HuH-7.5 (cell line): Measurements from ENCODE around the gene UBE2J1.

Experiments
- DNase-seq: peaks from one replicate; pipeline ENCODE4 v3.0.0; 2011; ENCODE audit warnings: low spot score

The UBE2J1 gene

DNA sequence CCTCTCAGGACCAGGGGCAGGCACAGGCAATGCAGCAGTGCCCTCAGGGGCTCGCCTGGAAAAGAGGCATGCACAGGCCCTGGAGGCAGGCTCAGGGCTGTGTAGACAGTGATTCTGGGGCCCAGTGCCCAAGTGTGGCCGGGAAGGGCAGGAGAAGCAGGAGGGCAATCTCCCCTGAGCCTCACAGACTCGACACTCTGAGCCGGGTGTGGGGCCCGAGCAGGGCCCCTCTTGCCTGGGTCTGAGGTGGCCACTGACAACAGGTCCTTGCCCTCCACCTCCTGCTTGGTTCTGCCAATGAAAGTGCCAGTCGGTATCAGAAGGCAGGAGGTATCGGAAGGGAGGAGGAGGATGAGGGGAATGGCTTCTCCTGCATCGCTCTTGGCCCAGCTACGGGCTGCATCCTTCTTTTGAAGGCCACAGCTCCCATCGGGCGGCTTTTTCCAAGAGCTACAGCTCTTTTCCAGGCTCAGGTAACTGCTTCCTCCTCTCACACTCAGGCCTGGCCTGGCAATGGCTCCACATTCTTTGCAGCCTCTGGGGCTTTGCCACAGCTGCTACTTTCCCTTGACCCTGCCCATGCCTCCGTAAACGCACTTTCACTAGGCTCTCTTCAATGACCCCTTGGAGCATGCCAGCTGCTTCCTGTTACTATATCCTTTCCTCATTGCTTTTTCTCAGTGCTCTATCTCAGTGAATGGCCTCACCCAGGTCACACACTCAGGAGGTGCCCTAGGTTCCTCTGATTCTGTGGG is 61.9 kb downstream of the UBE2J1 start:
- DNase-seq, result no peak

GRCh38 chr6:89289710-89290109 is 62.8 kb downstream of the UBE2J1 start:
- no peak for DNase-seq

DNA sequence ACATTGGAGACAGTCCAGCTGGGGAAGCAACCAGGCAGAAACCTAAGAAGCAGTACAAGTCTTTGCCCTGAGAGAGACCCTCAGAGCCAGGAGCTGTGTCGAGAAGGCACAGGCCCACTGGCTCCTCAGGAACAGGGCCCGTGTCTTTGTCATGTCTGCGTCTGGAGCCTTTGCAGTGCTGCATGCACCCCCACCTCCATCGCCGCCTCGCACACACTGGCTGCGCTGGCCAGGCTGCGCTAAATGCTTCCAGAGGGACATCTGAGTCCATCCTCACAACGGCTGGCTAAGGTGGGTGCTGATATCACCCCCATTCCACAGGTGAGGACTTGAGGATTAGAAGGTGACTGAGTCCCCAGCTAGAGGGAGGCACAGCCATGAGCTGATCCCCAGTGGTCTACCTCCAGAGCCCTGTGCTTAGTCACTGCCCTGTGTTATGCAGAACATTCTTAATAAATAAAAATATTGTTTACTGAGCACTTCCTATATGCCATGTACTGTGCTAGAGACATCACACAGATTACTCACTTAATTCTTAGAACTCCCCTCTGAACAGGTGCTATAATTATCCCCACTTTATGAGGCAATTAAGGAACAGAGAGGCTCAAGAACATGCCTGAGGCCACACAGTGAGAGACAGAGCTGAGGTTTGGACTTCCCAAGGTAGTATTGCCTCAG is 65.0 kb downstream of the UBE2J1 start:
- no peak for DNase-seq

DNA sequence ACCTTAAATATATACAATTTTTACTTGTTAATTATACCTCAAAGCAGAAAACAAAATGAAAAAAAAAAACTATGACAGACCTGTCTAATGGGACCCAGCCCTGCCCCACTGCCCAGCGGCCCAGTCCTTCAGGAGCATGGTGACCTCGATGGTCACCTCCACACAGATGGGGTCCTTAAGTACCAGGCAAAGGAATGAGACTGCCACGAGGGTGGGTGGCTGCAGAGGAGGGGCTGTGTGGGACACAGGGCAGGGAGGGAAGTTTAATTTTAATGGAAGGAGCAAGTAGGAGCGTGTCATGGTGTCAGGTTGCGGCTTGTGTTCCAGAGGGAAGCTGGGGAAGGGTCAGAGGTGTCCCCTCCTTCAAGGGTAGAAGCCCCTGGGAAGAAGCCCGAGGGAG is 66.0 kb downstream of the UBE2J1 start:
- no peak for DNase-seq

DNA sequence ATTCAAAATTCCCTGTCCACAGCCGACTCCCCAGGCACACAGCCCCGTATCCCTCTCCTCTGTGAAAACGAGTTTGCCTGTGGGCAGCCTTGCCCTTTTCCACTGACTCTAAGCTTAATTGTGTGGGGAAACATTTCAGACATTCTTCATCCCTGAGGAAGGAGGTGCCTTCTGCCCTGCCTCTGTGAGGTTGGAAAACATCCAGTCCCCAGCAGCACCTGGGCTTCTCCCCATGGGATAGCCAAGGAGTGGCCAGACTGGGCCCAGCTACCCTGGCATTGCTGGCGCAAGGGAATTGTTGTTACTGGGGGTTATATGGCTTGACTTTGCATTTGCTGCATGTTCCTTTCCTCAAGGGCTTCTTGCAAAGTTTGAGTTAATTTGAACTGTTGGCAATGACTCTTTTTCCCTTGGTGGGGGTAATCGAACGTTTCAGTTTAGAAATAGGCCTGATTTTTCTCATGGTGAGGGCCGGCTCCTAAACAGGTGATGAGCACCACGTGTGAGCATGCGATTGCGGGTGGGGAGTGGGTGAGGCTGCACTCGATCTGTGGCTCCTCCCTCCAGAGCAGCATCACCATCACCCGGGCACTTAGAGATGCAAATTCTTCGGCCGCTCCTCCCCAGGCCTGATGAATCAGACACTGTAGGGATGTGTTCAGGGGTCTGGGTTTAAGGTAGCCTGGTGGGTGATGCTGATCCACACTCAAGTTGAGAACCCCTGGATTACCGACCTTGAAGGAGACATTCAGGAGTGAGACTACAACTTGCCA is 67.4 kb downstream of the UBE2J1 start:
- no peak for DNase-seq

DNA sequence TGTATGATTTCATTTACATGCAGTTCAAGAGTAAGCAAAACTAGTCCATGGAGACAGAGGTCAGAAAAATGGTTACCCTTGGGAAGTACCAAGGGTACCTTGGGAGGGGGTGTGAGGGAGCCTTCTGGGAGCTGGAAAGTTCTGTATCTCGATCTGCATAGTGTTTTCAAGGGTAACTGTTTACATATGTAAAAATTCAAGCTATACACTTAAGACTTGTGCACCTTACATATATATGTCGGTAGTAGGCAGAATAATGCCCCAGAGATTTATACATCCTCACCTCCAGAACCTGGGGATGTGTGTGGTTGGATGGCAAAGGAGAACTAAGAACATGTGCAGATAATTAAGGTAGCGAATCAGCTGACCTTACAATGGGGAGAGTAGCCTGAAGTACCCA is 68.4 kb downstream of the UBE2J1 start:
- DNase-seq, result no peak

DNA sequence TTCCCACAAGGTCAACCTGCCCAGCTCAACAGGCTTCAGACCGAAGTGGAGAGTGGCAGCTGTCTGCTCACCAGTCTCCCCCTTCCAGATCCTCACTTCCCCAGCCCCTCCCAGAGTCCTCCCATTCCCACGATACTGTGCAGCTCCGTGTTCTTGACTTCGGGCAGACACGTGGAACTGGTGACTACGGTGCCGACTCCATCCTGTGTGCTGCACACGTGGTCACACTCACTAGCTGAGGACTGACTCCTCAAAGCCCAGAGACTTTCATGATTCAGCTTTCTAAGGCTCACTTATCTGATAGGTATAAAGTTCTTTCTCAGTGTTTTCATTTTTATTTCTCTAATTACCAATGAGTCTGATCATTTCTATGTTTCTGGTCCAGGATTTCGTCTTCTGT is 69.8 kb downstream of the UBE2J1 start:
- no peak for DNase-seq

DNA sequence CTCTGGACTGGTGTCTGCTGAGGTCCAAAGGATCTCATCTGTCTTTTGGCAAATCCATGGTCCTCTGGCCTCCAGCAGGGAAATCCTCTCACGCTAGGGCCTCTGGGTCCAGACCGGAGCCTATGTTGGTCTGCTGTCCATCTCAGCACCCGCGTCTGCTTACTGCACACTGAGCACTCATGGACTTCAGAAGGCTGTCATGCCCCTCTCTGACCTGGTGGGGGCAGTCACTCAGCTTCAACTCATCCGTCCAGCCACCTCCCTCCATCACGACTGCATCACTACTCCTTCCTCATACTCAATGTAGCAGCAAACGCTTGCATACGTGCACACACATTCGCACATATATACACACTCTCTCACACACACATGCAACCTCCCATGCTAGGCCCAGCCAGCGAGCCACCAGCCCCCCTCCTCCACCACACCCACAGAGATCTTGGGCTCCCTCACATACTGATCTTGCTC is 70.7 kb downstream of the UBE2J1 start:
- DNase-seq, result peak; percentile 68

DNA sequence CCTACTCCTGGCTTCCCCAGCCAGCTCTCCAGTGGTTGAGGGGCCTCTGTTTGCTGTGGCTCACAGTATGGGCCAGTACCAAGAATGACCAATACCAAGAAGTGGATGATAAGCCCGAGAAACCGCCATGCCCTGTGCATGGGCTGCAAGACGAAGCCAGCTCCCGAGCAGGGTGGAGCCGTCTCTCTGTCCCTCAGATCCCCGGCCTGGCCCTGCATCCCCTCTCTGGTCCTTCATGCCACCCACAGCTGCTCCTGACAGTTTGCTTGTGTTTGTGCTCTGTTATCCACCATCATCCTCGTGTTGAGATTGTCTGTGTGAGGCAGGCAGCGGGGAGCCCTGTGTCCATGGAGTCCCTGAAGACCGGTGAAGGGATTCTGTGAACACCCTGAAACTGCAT is 73.6 kb downstream of the UBE2J1 start:
- DNase-seq, result no peak
